ENCODE data around the gene UTP15. TPM values are rescaled to one million over a fixed set of nuclear protein-coding genes. Genes with fewer than 3 reads are reported as not detected.

UTP15 gene
- total RNA-seq, 2 experiments from 2014 or later, result 30.6 to 34.6 TPM

- no peak for DNase-seq
- Mint-ChIP-seq H3K36me3 (ENCODE audit: low read depth) (peaks cover 27% of the 10 kb centered on the region), H3K9me3 (no peaks in the 10 kb centered on the region), H3K27ac (peak overlapping the region; percentile 100), H3K4me1 (ENCODE audit: low read depth) (peaks cover 38% of the 10 kb centered on the region), H3K27me3 (no peaks in the 10 kb centered on the region), H3K4me3 (peak overlapping the region; percentile 99)
- no peak for TF ChIP-seq CTCF (IDR thresholded peaks at IDR 0.05)
- POLR2A ChIA-PET, result no interaction called here
- CTCF ChIA-PET, result interaction anchor here (0.9 to 5.0 kb wide), 8 partner anchors 10 to 68 kb away, joined by 3 to 23 read pairs (median 4); no protein-coding TSS in a partner anchor
- intact Hi-C loops (cut with micrococcal nuclease), result no loop called here
- no peak for ATAC-seq
These were observed 1.5 kb upstream of the UTP15 start for GRCh38 chr5:73564018-73564417.

GRCh38 chr5:73564675-73565074 is 868 bp upstream of the UTP15 start:
- ATAC-seq (no peak), DNase-seq (peak; percentile 41)
- ChIA-PET CTCF (interaction anchor here (1.0 to 5.0 kb wide), 4 partner anchors 11 to 45 kb away, joined by 3 to 23 read pairs (median 7); no protein-coding TSS in a partner anchor), POLR2A (interaction anchor here (1.1 to 2.0 kb wide), 5 partner anchors 8 to 66 kb away, joined by 3 to 14 read pairs (median 4); partner anchors contain the start of gene BTF3)
- Mint-ChIP-seq H3K9me3 (no peaks in the 10 kb centered on the region), H3K4me3 (peak overlapping the region; percentile 99), H3K27me3 (no peaks in the 10 kb centered on the region), H3K36me3 (ENCODE audit: low read depth) (peaks cover 30% of the 10 kb centered on the region), H3K27ac (peak overlapping the region; percentile 100), H3K4me1 (ENCODE audit: low read depth) (peaks cover 41% of the 10 kb centered on the region)
- TF ChIP-seq CTCF (IDR thresholded peaks at IDR 0.05), result no peak
- intact Hi-C loops (cut with micrococcal nuclease), result no loop called here

GRCh38 chr5:73565969-73566547 is 515 bp downstream of the UTP15 start:
- H3K36me3 Mint-ChIP-seq (ENCODE audit: low read depth), result peaks cover 33% of the 10 kb centered on the region
- CTCF ChIA-PET, result interaction anchor here (0.7 to 5.0 kb wide), 3 partner anchors 25 to 205 kb away, joined by 3 to 23 read pairs (median 16); no protein-coding TSS in a partner anchor
- H3K27me3 Mint-ChIP-seq, result no peaks in the 10 kb centered on the region
- intact Hi-C loops (cut with micrococcal nuclease), result no loop called here
- peaks cover 41% of the 10 kb centered on the region for H3K4me1 Mint-ChIP-seq (ENCODE audit: low read depth)
- DNase-seq, result no peak
- H3K4me3 Mint-ChIP-seq, result peak overlapping the region; percentile 99
- TF ChIP-seq CTCF (IDR thresholded peaks at IDR 0.05), result no peak
- H3K27ac Mint-ChIP-seq, result peak overlapping the region; percentile 100
- no peak for ATAC-seq
- H3K9me3 Mint-ChIP-seq, result no peaks in the 10 kb centered on the region
- POLR2A ChIA-PET, result interaction anchor here (1.1 to 2.0 kb wide), 5 partner anchors 8 to 68 kb away, joined by 3 to 14 read pairs (median 4); partner anchors contain the start of gene BTF3

- Mint-ChIP-seq H3K4me1 (ENCODE audit: low read depth) (no peaks in the 10 kb centered on the region), H3K4me3 (no peak overlapping the region), H3K36me3 (ENCODE audit: low read depth) (peaks cover 30% of the 10 kb centered on the region), H3K27me3 (no peaks in the 10 kb centered on the region), H3K9me3 (no peaks in the 10 kb centered on the region), H3K27ac (no peak overlapping the region)
- intact Hi-C loops (cut with micrococcal nuclease), result no loop called here
- TF ChIP-seq CTCF (IDR thresholded peaks at IDR 0.05), result no peak
- ChIA-PET CTCF (interaction anchor here (0.9 to 2.9 kb wide), 3 partner anchors 8 to 210 kb away, joined by 3 to 25 read pairs (median 7); no protein-coding TSS in a partner anchor), POLR2A (interaction anchor here (0.9 kb wide), 1 partner anchor 9 kb away, joined by 3 read pairs; no protein-coding TSS in a partner anchor)
- ATAC-seq (no peak), DNase-seq (no peak)
These were observed 17.0 kb downstream of the UTP15 start for GRCh38 chr5:73582285-73583145.

Measured in activated CD8-positive, alpha-beta T cell treated with anti-CD3 and anti-CD28 coated beads for 36 hours (primary cell).